ENCODE measurements around the gene HBA1.
"Not testable (repeated sequence)": the region's sequence is repeated elsewhere in the genome, so short reads cannot be mapped to it uniquely, and the experiment has no call there.

Gene HBA1

GRCh38 chr16:176477-177382 lies at the start of gene HBA1:
Gene HBA1, plus strand, starts transcription at chr16:176680. Its CDS starts 37 bp downstream, at chr16:176717.
- not testable (repeated sequence) for DNase-seq

- DNase-seq: no peak
Measured at GRCh38 chr16:129075-129474, 47.4 kb upstream of the HBA1 start.

- DNase-seq: no peak
Measured at GRCh38 chr16:130533-131173, 45.8 kb upstream of the HBA1 start.

GRCh38 chr16:132120-132519 lies 44.4 kb upstream of the HBA1 start:
- DNase-seq: no peak

- DNase-seq: no peak
Measured at GRCh38 chr16:133716-134115, 42.8 kb upstream of the HBA1 start.

- DNase-seq: peak; percentile 29
Measured at GRCh38 chr16:138049-138417, 38.4 kb upstream of the HBA1 start.

- no peak for DNase-seq
Measured at GRCh38 chr16:140175-140857, 36.2 kb upstream of the HBA1 start.

- DNase-seq: no peak
Measured at GRCh38 chr16:142405-142967, 34.0 kb upstream of the HBA1 start.

- no peak for DNase-seq
Measured at GRCh38 chr16:143047-143446, 33.4 kb upstream of the HBA1 start.

- no peak for DNase-seq
Measured at GRCh38 chr16:143456-143855, 33.0 kb upstream of the HBA1 start.

GRCh38 chr16:144797-145252 lies 31.7 kb upstream of the HBA1 start:
- DNase-seq: no peak

- DNase-seq: no peak
Measured at GRCh38 chr16:146646-147045, 29.8 kb upstream of the HBA1 start.

GRCh38 chr16:149024-149660 lies 27.3 kb upstream of the HBA1 start:
- DNase-seq: no peak

- no peak for DNase-seq
Measured at GRCh38 chr16:152141-153128, 24.0 kb upstream of the HBA1 start, which contains the start of gene HBZ. Gene HBZ, plus strand, starts transcription at chr16:152644. Its CDS starts 266 bp downstream, at chr16:152910.

- not testable (repeated sequence) for DNase-seq
Measured at GRCh38 chr16:153129-153521, 23.4 kb upstream of the HBA1 start.

- not testable (repeated sequence) for DNase-seq
Measured at GRCh38 chr16:153550-154216, 22.8 kb upstream of the HBA1 start.

GRCh38 chr16:154217-155030 lies 22.1 kb upstream of the HBA1 start:
- DNase-seq: peak; percentile 7

- DNase-seq: no peak
Measured at GRCh38 chr16:155031-155398, 21.5 kb upstream of the HBA1 start.

GRCh38 chr16:159136-159849 lies 17.2 kb upstream of the HBA1 start:
- DNase-seq: no peak

Measured in CD4-positive, alpha-beta T cell treated with Interleukin-6 for 4 hours (primary cell).